ENCODE measurements around the gene ITPR1.

DNA sequence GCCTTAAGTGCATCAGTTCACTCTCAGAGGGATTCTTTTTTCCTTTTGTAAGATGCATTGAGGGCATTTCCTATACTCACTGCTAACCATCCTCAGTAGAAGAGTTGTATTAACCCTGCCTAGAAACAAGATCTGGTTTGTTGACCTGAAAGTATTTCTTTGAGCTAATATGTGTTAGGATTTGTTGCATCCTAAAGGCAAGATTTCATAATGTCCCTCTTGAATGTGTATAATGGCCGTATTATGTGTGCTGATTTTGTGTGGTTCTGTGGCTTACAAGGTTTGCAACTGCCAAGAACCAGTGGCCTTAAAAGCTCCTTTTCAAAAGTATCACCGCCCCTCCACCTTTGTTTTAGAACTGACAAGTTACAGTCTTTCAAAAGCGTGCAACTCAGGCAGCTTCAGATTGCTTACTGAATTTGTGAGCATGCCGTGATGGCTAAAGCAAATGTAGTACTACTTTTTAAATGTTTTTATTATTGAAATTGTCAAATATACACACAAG is 304.1 kb downstream of the ITPR1 start:
- TF ChIP-seq, protein P1, sequence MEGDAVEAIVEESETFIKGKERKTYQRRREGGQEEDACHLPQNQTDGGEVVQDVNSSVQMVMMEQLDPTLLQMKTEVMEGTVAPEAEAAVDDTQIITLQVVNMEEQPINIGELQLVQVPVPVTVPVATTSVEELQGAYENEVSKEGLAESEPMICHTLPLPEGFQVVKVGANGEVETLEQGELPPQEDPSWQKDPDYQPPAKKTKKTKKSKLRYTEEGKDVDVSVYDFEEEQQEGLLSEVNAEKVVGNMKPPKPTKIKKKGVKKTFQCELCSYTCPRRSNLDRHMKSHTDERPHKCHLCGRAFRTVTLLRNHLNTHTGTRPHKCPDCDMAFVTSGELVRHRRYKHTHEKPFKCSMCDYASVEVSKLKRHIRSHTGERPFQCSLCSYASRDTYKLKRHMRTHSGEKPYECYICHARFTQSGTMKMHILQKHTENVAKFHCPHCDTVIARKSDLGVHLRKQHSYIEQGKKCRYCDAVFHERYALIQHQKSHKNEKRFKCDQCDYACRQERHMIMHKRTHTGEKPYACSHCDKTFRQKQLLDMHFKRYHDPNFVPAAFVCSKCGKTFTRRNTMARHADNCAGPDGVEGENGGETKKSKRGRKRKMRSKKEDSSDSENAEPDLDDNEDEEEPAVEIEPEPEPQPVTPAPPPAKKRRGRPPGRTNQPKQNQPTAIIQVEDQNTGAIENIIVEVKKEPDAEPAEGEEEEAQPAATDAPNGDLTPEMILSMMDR (IDR thresholded peaks at IDR 0.05), result no peak
- no peak for TF ChIP-seq CHD4 (IDR thresholded peaks at IDR 0.05; ENCODE audit: borderline replicate concordance)
